Measurements from ENCODE around the gene EML4.

Gene EML4

GRCh38 chr2:42218712-42219111 is 49.6 kb downstream of the EML4 start:
- no peak overlapping the region for H3K4me3 ChIP-seq (ENCODE audit: low read depth, low read length)
- no peak for DNase-seq (ENCODE audit: low read depth)
- in situ Hi-C loops (cut with HindIII; ENCODE audit: low sequenced_read_pairs): loop anchor here (5.0 kb wide), 1 partner anchor 71 kb away; no protein-coding TSS in a partner anchor
- TF ChIP-seq CTCF (IDR thresholded peaks at IDR 0.05; ENCODE audit: low read depth, low read length, missing control alignments): no peak

DNA sequence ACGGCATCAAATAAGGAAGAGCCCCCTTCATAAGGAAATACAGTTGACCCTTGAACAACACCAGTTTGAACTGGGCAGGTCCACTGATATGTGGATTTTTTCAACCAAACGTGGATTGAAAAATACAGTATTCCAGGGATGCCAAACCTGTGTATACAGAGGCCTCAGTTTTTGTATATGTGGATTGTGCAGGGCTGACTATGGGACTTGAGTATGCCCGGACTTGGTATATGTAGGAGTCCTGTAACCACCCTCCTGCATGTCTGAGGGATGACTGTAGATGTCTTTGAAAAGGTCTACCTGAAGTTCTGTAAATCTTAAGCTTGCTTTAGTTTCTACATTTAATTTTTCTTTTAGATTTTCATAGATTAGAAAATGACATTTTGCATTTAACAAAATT is 50.0 kb downstream of the EML4 start:
- no peak overlapping the region for H3K4me3 ChIP-seq (ENCODE audit: low read depth, low read length)
- no peak for DNase-seq (ENCODE audit: low read depth)
- in situ Hi-C loops (cut with HindIII; ENCODE audit: low sequenced_read_pairs): loop anchor here (5.0 kb wide), 1 partner anchor 72 kb away; no protein-coding TSS in a partner anchor
- TF ChIP-seq CTCF (IDR thresholded peaks at IDR 0.05; ENCODE audit: low read depth, low read length, missing control alignments): no peak

GRCh38 chr2:42220566-42220965 is 51.4 kb downstream of the EML4 start:
- no peak for TF ChIP-seq CTCF (IDR thresholded peaks at IDR 0.05; ENCODE audit: low read depth, low read length, missing control alignments)
- no peak overlapping the region for H3K4me3 ChIP-seq (ENCODE audit: low read depth, low read length)
- in situ Hi-C loops (cut with HindIII; ENCODE audit: low sequenced_read_pairs): no loop called here
- DNase-seq (ENCODE audit: low read depth): no peak

GRCh38 chr2:42223067-42223854 is 54.1 kb downstream of the EML4 start:
- TF ChIP-seq CTCF (IDR thresholded peaks at IDR 0.05; ENCODE audit: low read depth, low read length, missing control alignments): no peak
- H3K4me3 ChIP-seq (ENCODE audit: low read depth, low read length): no peak overlapping the region
- DNase-seq (ENCODE audit: low read depth): no peak
- in situ Hi-C loops (cut with HindIII; ENCODE audit: low sequenced_read_pairs): no loop called here

DNA sequence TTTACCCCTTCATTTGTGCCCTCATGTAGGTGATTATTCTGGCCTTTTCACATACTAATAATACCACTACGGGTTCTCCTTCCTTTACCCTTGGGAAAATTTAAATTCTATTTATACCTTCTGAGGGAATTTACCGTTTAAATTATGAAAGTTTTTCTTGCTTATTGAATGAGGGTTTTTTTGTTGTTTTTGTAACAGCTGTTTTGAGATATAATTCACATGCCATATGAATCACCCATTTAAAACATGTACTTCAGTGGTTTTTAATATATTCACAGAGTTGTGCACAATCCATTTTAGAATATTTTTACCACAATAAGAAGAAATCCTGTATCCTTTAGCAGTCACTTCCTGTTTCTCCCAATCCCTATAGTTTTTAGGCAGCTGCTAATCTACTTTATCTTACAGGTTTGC is 54.7 kb downstream of the EML4 start:
- TF ChIP-seq CTCF (IDR thresholded peaks at IDR 0.05; ENCODE audit: low read depth, low read length, missing control alignments): no peak
- no peak for DNase-seq (ENCODE audit: low read depth)
- in situ Hi-C loops (cut with HindIII; ENCODE audit: low sequenced_read_pairs): no loop called here
- H3K4me3 ChIP-seq (ENCODE audit: low read depth, low read length): no peak overlapping the region

GRCh38 chr2:42224422-42225067 is 55.4 kb downstream of the EML4 start:
- H3K4me3 ChIP-seq (ENCODE audit: low read depth, low read length): no peak overlapping the region
- in situ Hi-C loops (cut with HindIII; ENCODE audit: low sequenced_read_pairs): no loop called here
- TF ChIP-seq CTCF (IDR thresholded peaks at IDR 0.05; ENCODE audit: low read depth, low read length, missing control alignments): no peak
- DNase-seq (ENCODE audit: low read depth): no peak

Measured in astrocyte of the cerebellum (primary cell).